SJSA1 (cell line): ENCODE results near the gene SNORC. TPM values are rescaled to one million over a fixed set of nuclear protein-coding genes. Genes with fewer than 3 reads are reported as not detected.

Source experiments
- DNase-seq, 2 experiments: peaks; one replicate each; pipeline ENCODE4 v3.0.0-alpha.2; 2015 to 2020; ENCODE audit warnings: low spot score in 2 of 2, low read depth in 1 of 2
- H3K27ac ChIP-seq: fragments of 250-450 bp; sonication (Bioruptor Pico); 2 replicates; pipeline ENCODE4 v1.5.1; 2020; ENCODE audit warnings: mild to moderate bottlenecking, moderate library complexity
- H3K27me3 ChIP-seq: fragments of 250-450 bp; sonication (Bioruptor Pico); replicated peaks from 2 replicates; pipeline ENCODE4 v1.5.1; 2020; ENCODE audit warnings: mild to moderate bottlenecking, moderate library complexity
- H3K36me3 ChIP-seq: fragments of 250-450 bp; sonication (Bioruptor Pico); 2 replicates; pipeline ENCODE4 v1.5.1; 2020; ENCODE audit warnings: mild to moderate bottlenecking
- H3K4me1 ChIP-seq: fragments of 250-450 bp; sonication (Bioruptor Pico); replicated peaks from 2 replicates; pipeline ENCODE4 v1.6.1; 2021; ENCODE audit warnings: mild to moderate bottlenecking
- H3K4me3 ChIP-seq: fragments of 250-450 bp; sonication (Bioruptor Pico); 2 replicates; pipeline ENCODE4 v1.5.1; 2020; ENCODE audit warnings: mild to moderate bottlenecking
- H3K9me3 ChIP-seq: fragments of 250-450 bp; sonication (Bioruptor Pico); replicated peaks from 2 replicates; pipeline ENCODE4 v1.5.1; 2020; ENCODE audit warnings: mild to moderate bottlenecking
- total RNA-seq: library from RNA; depleted of rRNA; stranded (reverse); fragments of >200 nt; shearing (Covaris generic); gene quantifications from 2 replicates; pipeline ENCODE4 v1.2.3, GENCODE V29; 2014

Gene SNORC
- total RNA-seq, 1 experiment from 2014 or later = 0.32 TPM

DNA sequence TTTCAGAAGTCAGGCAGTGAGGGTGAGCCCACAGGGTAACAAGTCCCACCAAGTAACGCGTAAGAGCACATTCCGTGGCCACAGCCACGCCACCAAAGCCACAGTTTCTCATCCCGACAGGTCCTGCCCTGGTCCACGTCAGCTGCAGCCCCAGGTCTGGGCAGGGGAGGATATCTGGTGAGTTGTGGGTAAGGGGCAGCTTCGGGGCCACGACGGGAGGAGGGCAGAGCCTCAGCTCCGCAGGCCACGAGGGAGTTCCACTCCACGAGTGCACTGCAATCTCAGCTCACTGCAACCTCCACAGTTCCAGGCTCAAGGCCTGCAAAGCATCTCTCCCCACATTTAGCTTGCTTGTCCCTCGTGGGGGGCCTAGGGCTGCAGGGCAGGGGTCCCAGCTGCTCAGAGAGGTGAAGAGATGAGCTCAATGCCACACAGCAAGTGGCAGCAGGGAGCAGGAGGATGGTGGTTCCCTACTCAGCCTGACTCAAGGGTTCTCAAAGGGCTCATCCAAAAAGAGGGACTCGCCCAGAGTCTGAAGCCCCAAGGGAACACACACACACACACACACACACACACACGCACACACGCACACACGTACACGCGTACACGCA lies 12.5 kb downstream of the SNORC start:
- Histone ChIP-seq H3K36me3 (0 out of 2 replicates have a peak, but pooled peaks cover 6% of the 10 kb centered on the region), H3K4me3 (no peak overlapping the region), H3K27ac (no peak overlapping the region), H3K4me1 (no peaks in the 10 kb centered on the region), H3K27me3 (no peaks in the 10 kb centered on the region), H3K9me3 (no peaks in the 10 kb centered on the region)
- DNase-seq = no peak

DNA sequence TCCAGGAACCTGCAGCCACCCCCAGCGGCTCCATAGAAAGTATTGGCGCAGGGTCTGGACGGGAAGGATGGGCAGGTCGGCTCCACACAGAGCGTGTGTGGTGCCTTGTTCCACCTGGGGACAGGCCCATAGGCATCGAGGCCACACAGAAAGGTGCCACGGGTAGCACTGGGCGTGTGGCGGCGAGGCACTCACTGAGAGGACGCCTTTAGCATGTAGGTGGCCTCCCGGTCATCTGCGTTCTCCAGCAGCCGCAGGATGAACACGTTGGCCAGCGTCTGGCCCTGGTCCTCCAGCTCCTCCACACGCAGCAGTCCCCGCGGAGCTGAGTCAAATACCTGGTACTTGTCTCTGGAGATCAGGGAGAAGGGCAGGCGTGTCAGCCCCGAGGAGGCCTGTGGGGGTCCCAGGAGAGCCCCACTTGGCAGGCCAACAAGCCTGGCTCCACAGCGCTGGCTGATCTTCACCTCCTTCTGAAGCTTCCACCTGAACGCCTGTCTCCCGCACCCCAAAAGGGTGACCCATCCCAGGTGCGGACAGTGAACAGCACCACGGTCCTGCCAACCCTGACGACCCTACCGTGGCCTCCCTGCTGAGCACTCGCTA lies 13.2 kb downstream of the SNORC start:
- Histone ChIP-seq H3K4me1 (no peaks in the 10 kb centered on the region), H3K4me3 (no peak overlapping the region), H3K27me3 (no peaks in the 10 kb centered on the region), H3K36me3 (0 out of 2 replicates have a peak, but pooled peaks cover 6% of the 10 kb centered on the region), H3K27ac (no peak overlapping the region), H3K9me3 (no peaks in the 10 kb centered on the region)
- DNase-seq = no peak

DNA sequence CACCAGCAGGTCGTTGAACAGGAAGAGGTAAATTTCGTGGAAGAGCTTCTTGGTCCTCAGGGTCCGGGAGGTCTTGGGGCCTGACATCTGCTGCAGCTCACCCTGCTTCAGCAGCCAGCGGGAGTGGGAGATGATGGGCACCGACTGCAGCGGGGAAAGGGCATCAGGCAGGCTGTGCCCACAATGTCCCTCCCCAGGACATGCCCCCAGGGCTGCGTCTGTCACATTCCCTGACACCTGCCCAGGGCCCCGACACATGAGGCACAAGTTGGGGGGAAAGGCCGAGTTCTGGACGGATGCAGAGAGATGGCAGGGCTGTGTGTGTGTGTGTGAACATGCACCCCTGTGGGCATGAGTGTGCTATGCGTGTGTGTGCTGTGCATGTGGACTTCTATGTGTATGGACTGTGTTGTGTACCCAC lies 13.9 kb downstream of the SNORC start:
- no peak overlapping the region for H3K4me3 ChIP-seq
- DNase-seq = no peak

DNA sequence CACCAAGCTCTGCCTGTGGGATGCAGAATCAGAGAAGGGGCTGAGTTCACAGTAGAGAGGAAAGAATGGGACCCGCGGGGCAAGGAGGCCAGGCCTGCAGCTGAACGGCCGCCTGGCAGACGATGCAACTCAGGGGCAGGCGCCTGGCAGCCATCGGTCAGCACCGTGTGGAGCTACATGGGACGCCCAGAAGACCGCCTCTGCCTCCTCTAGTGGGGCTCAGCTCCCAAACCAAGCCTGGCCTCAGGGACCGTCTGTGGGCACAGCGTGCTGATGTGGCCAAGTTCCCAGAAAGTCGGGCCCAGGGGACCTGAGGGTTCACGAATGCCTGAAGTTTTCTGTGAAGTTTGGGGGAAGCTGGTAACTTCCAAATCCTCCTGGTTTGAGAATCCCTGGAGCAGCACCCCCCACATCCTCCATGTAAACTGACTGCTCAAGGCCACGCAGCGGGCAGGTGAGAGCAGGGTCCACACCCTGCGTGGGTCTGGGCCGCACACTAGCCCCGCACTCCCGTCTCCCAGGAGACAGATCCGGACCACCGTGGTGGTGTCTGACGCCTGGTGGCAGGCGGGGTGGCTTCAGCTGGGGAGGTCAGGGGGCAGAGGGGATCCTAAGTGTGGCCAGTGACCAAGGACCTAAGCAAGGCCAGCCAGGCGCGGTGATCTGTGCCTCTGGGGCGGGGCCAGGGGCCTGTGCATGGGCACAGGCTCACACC lies 14.6 kb downstream of the SNORC start:
- Histone ChIP-seq H3K36me3 (0 out of 2 replicates have a peak, but pooled peaks cover 6% of the 10 kb centered on the region), H3K27ac (no peak overlapping the region), H3K4me1 (no peaks in the 10 kb centered on the region), H3K4me3 (no peak overlapping the region), H3K9me3 (no peaks in the 10 kb centered on the region), H3K27me3 (no peaks in the 10 kb centered on the region)
- DNase-seq = no peak

More for the DNA sequence above, 13.9 kb downstream of the SNORC start:
- Histone ChIP-seq H3K4me1 (no peaks in the 10 kb centered on the region), H3K9me3 (no peaks in the 10 kb centered on the region), H3K27me3 (no peaks in the 10 kb centered on the region), H3K27ac (no peak overlapping the region), H3K36me3 (0 out of 2 replicates have a peak, but pooled peaks cover 6% of the 10 kb centered on the region)

DNA sequence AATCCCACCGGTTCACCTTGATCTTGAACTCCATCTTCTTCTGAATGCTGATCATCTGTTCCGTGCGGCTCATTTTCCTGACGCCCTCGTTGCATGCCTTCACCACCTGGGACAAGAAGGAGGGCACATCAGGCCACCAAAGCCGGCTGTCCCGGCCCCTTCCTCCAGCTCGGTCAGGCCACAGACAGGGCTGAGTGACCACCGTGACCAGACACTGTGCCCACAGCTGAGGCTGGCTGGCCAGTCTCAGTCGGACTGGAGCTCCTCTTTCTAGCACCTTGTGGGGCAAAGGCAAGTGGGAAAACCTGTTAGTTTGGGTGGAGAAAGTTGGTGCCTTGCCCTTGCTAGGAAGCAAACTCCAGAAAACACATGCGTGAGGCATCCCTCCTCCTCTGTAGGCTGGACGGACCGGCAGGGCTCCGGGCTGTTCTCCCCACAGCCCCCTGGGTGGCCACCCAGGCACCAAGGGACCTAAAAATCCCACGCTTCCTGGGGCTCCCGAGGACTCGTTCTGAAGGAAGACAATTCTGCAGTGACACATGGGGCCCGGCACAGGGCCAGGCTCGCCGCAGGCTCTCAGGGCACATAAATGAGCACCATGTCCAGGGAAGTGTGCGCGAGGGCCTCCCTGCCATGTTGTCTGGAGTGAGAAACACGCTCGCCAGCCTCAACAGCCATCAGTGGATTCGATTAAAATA lies 15.3 kb downstream of the SNORC start:
- Histone ChIP-seq H3K9me3 (no peaks in the 10 kb centered on the region), H3K27me3 (no peaks in the 10 kb centered on the region), H3K4me3 (no peak overlapping the region), H3K27ac (no peak overlapping the region), H3K4me1 (no peaks in the 10 kb centered on the region), H3K36me3 (0 out of 2 replicates have a peak, but pooled peaks cover 6% of the 10 kb centered on the region)
- no peak for DNase-seq

DNA sequence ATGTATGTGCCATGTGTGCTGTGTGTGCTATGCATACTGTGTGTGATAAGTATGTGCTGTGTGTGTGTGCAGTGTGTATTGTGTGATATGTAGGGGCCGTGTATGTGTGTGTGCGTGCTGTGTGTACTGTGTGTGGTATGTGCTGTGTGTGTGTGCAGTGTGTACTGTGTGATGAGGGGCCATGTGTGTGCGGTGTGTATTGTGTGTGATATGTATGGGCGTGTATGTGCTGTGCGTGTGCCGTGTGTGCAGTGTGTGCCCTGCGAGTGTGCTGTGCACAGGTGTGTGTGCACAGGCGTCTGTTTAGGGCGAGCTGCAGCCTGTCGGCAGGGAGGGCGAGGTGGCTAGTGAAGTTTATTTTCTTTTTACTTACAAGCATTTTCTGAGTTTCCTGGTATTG lies 16.1 kb downstream of the SNORC start:
- Histone ChIP-seq H3K36me3 (0 out of 2 replicates have a peak, but pooled peaks cover 6% of the 10 kb centered on the region), H3K4me3 (no peak overlapping the region)

DNA sequence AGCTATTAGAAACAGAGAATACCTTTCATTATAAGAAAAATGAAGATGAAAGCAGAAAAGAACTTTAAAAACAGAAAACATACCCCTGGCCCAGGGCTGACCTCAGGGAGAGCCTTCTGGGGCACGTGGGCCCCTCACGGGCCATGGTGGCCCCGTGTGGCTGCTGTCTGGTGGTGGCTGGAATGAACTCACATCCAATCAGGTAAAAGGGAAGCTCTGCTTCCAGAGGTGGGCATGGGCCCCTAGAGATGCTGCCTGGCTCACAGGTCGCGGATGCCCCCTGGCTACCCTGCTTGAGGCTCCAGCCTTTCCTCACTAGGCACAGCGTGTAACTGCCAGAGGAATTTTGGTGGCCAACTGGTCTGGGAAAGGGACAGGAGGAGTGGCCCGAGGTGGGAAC lies 16.6 kb downstream of the SNORC start:
- Histone ChIP-seq H3K36me3 (0 out of 2 replicates have a peak, but pooled peaks cover 6% of the 10 kb centered on the region), H3K4me3 (no peak overlapping the region), H3K4me1 (peaks cover 10% of the 10 kb centered on the region), H3K27ac (no peak overlapping the region), H3K27me3 (no peaks in the 10 kb centered on the region), H3K9me3 (no peaks in the 10 kb centered on the region)
- DNase-seq = peak in 1 of 2 experiments; percentile 24

More for the DNA sequence above, 16.1 kb downstream of the SNORC start:
- no peaks in the 10 kb centered on the region for H3K9me3 ChIP-seq
- H3K27me3 ChIP-seq = no peaks in the 10 kb centered on the region
- DNase-seq = no peak
- peaks cover 6% of the 10 kb centered on the region for H3K4me1 ChIP-seq
- no peak overlapping the region for H3K27ac ChIP-seq

DNA sequence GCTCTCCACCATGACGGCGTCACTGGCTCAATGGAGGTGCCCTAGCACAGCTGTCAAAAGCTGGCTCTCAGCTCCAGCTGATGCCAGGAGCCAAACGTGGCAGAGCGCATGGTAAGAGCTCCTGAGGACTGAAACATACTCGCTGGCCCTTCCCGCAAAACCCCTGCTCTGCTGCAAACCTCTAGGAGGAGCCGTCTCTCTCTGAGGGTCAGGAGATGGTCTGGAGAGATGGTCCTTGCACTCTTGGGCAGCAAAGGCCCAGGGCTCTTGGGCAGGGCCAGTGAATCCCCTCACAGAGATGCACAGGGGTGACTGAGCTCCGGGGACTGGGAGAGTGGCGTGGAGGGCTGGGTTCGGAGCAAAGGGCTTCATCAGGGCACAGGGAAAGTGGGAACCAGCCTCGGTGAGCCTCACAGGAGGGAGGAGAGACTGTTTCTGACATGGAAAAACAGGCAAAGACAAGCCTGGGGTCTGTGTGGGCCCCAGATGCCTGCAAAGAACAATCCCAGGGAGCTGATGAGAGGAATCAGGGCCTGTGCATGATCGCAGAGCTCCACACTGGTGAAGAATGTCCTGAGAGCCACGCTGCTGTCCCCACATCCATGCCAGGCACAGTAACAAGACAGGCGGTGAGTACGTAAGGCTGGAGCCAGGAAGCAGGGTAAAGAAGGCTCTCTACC lies 17.2 kb downstream of the SNORC start:
- no peaks in the 10 kb centered on the region for H3K27me3 ChIP-seq
- no peaks in the 10 kb centered on the region for H3K9me3 ChIP-seq
- no peak overlapping the region for H3K27ac ChIP-seq
- DNase-seq = peak in 1 of 2 experiments; percentile 40
- peaks cover 15% of the 10 kb centered on the region for H3K4me1 ChIP-seq
- no peak overlapping the region for H3K4me3 ChIP-seq
- 0 out of 2 replicates have a peak, but pooled peaks cover 6% of the 10 kb centered on the region for H3K36me3 ChIP-seq

DNA sequence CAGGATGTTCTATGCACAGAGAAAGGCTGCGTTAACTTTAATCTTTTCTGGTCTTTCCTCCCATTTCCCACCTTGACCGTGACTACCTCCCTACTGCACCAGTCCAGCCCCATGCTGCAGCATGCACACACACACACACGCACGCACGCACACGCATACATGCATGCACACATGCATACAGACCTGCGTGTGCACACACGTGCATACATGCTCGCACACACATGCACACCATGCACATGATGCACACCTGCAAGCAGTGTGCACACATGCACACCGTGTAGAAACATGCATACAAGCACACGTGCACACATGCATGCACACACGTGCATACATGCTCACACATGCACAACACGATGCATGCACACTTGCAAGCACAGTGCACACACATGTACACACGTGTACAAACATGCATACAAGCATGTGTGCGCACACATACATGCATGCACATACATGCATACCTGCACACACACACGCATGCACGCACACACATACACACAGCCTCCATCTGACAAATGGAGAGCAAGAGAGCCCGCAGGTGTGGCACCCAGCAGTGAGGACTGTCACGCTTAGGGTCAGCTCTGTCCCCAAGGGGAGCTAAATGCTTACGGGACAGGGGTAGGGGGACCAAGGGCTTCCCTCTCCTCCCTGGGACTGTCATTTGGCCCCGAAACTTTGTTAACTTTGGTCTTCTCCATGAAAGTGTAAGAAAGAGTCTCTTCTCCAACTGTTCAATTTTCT lies 18.2 kb downstream of the SNORC start:
- no peaks in the 10 kb centered on the region for H3K9me3 ChIP-seq
- H3K4me3 ChIP-seq = no peak overlapping the region
- no peak overlapping the region for H3K27ac ChIP-seq
- no peaks in the 10 kb centered on the region for H3K27me3 ChIP-seq
- peak in 1 of 2 experiments; percentile 28 for DNase-seq
- 0 out of 2 replicates have a peak, but pooled peaks cover under 1% of the 10 kb centered on the region for H3K36me3 ChIP-seq
- peaks cover 15% of the 10 kb centered on the region for H3K4me1 ChIP-seq

DNA sequence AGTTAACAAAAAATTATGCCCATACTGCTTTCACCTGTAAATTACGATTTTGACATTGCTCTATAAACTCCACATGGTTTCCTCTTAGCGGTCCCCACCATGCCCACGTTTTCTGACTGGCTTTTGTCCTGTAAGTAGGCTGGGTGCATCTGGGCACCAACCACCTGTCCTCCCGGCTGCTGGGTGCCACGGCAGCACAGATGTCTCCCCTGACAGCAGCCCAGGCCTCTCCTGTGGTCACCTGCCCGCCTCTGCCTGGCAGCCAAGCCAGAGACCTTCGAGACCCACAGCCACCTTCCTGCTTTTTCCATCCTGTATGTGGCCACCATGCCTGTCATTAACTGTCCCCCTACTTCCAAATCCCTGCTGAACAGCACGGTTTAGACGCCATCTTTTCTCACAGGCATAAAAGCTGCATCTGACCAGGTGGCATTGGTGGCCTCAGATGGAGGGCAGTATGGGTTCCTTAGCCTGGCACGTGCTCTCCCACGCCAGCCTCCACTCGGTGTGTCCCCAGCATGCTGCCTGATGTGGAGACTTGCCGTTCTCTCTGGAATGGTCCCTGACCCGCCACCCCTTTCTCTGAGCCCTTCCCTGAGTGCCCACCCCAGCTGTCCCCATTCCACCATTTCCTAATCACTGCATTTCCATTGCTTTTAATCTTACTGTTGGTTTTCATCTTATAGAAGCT lies 18.9 kb downstream of the SNORC start:
- no peaks in the 10 kb centered on the region for H3K36me3 ChIP-seq
- H3K9me3 ChIP-seq = no peaks in the 10 kb centered on the region
- DNase-seq = peak in 1 of 2 experiments; percentile 25
- H3K27ac ChIP-seq = no peak overlapping the region
- no peak overlapping the region for H3K4me3 ChIP-seq
- no peaks in the 10 kb centered on the region for H3K27me3 ChIP-seq
- peaks cover 15% of the 10 kb centered on the region for H3K4me1 ChIP-seq

DNA sequence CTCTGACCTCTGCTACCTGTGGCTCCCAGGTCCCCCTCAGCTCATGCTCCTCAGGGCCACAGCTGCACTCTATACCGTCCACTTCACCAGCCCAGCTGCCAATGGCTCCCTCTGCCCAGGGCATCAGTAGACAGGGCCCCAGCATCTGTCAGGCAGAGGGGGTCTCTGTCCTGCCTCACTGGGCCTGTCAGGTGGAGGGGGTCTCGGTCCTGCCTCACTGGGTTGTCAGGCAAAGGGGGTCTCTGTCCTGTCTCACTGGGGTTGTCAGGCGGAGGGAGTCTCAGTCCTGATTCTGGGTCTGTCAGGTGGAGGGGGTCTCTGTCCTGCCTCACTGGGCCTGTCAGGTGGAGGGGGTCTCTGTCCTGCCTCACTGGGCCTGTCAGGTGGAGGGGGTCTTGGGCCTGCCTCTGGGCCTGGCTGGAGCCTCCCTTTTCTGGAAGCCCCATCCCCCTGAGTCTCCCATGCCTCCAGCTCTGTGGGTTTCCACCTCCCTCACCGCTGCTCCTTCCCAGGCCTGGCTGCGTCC lies 19.9 kb downstream of the SNORC start:
- Histone ChIP-seq H3K9me3 (no peaks in the 10 kb centered on the region), H3K4me1 (peaks cover 19% of the 10 kb centered on the region), H3K27me3 (no peaks in the 10 kb centered on the region), H3K4me3 (no peak overlapping the region), H3K36me3 (no peaks in the 10 kb centered on the region), H3K27ac (no peak overlapping the region)
- DNase-seq = peak in 1 of 2 experiments; percentile 34

DNA sequence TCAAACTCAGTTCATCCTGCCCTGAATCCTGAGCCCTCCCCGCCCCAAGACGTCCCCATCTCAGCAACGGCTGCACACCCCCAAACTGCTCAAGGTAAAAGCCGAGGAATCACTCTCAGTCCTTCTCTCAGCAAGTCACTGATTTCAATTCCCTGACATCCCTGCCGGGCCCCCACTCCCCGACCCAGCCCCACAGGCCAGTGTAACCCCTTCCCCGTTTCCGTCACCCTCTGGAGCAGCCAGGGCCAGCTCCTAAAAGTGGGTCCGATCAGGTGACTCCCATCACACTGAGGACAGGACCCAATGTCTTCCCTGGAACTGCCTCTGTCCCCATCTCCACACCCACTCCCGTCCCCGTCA lies 20.5 kb downstream of the SNORC start:
- no peak overlapping the region for H3K4me3 ChIP-seq
- no peak overlapping the region for H3K27ac ChIP-seq
- no peaks in the 10 kb centered on the region for H3K9me3 ChIP-seq
- H3K27me3 ChIP-seq = no peaks in the 10 kb centered on the region
- DNase-seq = no peak
- peaks cover 25% of the 10 kb centered on the region for H3K4me1 ChIP-seq
- no peaks in the 10 kb centered on the region for H3K36me3 ChIP-seq
